Endothelial cell of umbilical vein (primary cell): ENCODE results near the gene MRGPRE.

Experiments used
- EZH2 ChIP-seq: IDR thresholded peaks from 2 replicates; pipeline ENCODE4 v1.6.1; 2012; ENCODE audit warnings: borderline replicate concordance, low read depth, mild to moderate bottlenecking, moderate library complexity, low read length, inconsistent platforms; ENCODE audit not compliant: severe bottlenecking
- GATA2 ChIP-seq: IDR thresholded peaks from 2 replicates; pipeline ENCODE4 v1.7.0; 2011; ENCODE audit warnings: low read depth, mild to moderate bottlenecking, moderate library complexity, mixed read lengths, low read length; ENCODE audit not compliant: insufficient read length, insufficient read depth
- JUN ChIP-seq: IDR thresholded peaks from 2 replicates; pipeline ENCODE4 v1.6.1; 2011; ENCODE audit warnings: borderline replicate concordance, low read depth; ENCODE audit not compliant: insufficient read length, insufficient read depth
- MYC ChIP-seq: IDR thresholded peaks from one replicate; pipeline ENCODE4 v1.6.1; 2011; ENCODE audit warnings: mild to moderate bottlenecking, low read depth, low read length
- POLR2A ChIP-seq: IDR thresholded peaks from 2 replicates; pipeline ENCODE4 v1.6.1; 2012; ENCODE audit warnings: low read depth, mild to moderate bottlenecking, control low read depth, low read length
- POLR2AphosphoS5 ChIP-seq: IDR thresholded peaks from 2 replicates; pipeline ENCODE4 v1.6.1; 2012; ENCODE audit warnings: low read depth, mild to moderate bottlenecking, control low read depth, low read length, moderate library complexity; ENCODE audit not compliant: insufficient read depth
- TF ChIP-seq, protein P1 (sequence below), 2 donors: IDR thresholded peaks; 1 replicate in 1 of 2; 2 replicates in 1 of 2; pipeline ENCODE4 v1.5.1; 2011; ENCODE audit warnings: low read length in 2 of 2, mild to moderate bottlenecking in 2 of 2, moderate library complexity in 2 of 2, control low read depth in 1 of 2, inconsistent platforms in 1 of 2, low read depth in 1 of 2; ENCODE audit not compliant: insufficient read depth in 1 of 2; ENCODE audit errors: extremely low read depth in 1 of 2
- TF ChIP-seq, protein P2 (sequence below): IDR thresholded peaks from 2 replicates; pipeline ENCODE4 v1.6.1; 2011; ENCODE audit not compliant: insufficient read depth, insufficient read length

DNA sequence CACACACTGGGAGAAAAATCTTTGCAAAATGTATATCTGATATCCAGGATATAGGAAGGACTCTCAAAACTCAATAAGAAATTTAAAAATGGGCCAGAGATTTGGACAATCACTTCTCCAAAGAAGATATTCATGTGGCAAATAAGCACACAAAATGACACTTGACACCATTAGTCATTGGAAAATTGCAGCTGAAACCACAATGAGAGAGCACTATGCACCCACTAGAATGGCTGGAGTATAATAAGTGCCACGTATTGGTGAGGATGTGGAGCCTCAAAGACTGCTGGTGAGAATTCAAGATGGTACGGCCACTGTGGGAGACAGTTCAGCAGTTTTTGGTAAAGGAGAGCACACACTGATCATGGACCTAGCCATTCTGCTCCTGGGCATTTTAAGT, 54.3 kb downstream of the MRGPRE start:
- TF ChIP-seq, protein P1, sequence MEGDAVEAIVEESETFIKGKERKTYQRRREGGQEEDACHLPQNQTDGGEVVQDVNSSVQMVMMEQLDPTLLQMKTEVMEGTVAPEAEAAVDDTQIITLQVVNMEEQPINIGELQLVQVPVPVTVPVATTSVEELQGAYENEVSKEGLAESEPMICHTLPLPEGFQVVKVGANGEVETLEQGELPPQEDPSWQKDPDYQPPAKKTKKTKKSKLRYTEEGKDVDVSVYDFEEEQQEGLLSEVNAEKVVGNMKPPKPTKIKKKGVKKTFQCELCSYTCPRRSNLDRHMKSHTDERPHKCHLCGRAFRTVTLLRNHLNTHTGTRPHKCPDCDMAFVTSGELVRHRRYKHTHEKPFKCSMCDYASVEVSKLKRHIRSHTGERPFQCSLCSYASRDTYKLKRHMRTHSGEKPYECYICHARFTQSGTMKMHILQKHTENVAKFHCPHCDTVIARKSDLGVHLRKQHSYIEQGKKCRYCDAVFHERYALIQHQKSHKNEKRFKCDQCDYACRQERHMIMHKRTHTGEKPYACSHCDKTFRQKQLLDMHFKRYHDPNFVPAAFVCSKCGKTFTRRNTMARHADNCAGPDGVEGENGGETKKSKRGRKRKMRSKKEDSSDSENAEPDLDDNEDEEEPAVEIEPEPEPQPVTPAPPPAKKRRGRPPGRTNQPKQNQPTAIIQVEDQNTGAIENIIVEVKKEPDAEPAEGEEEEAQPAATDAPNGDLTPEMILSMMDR (IDR thresholded peaks at IDR 0.05; ENCODE audit: extremely low read depth in 1 of 2, insufficient read depth in 1 of 2, low read depth in 1 of 2, low read length in 2 of 2) = no peak
- no peak for TF ChIP-seq POLR2AphosphoS5
- TF ChIP-seq POLR2A = no peak
- no peak for TF ChIP-seq EZH2
- no peak for TF ChIP-seq MYC
- no peak for TF ChIP-seq GATA2
- TF ChIP-seq, protein P2, sequence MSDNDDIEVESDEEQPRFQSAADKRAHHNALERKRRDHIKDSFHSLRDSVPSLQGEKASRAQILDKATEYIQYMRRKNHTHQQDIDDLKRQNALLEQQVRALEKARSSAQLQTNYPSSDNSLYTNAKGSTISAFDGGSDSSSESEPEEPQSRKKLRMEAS = no peak
- no peak for TF ChIP-seq JUN
